Lung (tissue), 12 donors: ENCODE measurements around the gene ALPL. TPM values are rescaled to one million over a fixed set of nuclear protein-coding genes. Genes with fewer than 3 reads are reported as not detected.

Experiments
- ATAC-seq: fragments of 200-7000 bp; cut with Tn5 transposase; one replicate; pipeline ENCODE4 v1.9.1; 2020; ENCODE audit warnings: moderate number of reproducible peaks; ENCODE audit not compliant: insufficient read depth, low FRiP score
- DNase-seq, 3 donors: peaks; one replicate each; pipeline ENCODE4 v3.0.0-alpha.2; 2013 to 2017
- H3K27ac ChIP-seq, 2 donors: one replicate each; pipeline ENCODE4 v1.5.1; 2013; ENCODE audit warnings: mild to moderate bottlenecking in 2 of 2, moderate library complexity in 2 of 2, control low read depth in 1 of 2, inconsistent platforms in 1 of 2, low read depth in 1 of 2, low read length in 1 of 2
- H3K27me3 ChIP-seq, 3 donors: one replicate each; pipeline ENCODE4 v1.5.1; 2013; ENCODE audit warnings: low read length in 2 of 3; ENCODE audit not compliant: control insufficient read depth in 3 of 3, insufficient read depth in 3 of 3
- H3K36me3 ChIP-seq, 4 donors: one replicate each; pipeline ENCODE4 v1.5.1; 2013; ENCODE audit warnings: low read length in 4 of 4, mild to moderate bottlenecking in 1 of 4, moderate library complexity in 1 of 4; ENCODE audit not compliant: control insufficient read depth in 4 of 4, insufficient read depth in 4 of 4
- H3K4me1 ChIP-seq, 5 donors: one replicate each; pipeline ENCODE4 v1.5.1; 2013; ENCODE audit warnings: low read length in 5 of 5, mild to moderate bottlenecking in 2 of 5, moderate library complexity in 1 of 5; ENCODE audit not compliant: control insufficient read depth in 5 of 5, insufficient read depth in 5 of 5
- H3K4me3 ChIP-seq: one replicate; pipeline ENCODE4 v1.5.1; 2013; ENCODE audit warnings: mild to moderate bottlenecking, control low read depth, moderate library complexity
- H3K9ac ChIP-seq, 2 donors: one replicate each; pipeline ENCODE4 v1.5.1; 2013; ENCODE audit warnings: low read length in 2 of 2, control low read depth in 1 of 2; ENCODE audit not compliant: insufficient read depth in 1 of 2
- H3K9me3 ChIP-seq, 4 donors: one replicate each; pipeline ENCODE4 v1.5.1; 2013; ENCODE audit warnings: low read length in 3 of 4, mild to moderate bottlenecking in 1 of 4, moderate library complexity in 1 of 4; ENCODE audit not compliant: control insufficient read depth in 4 of 4, insufficient read depth in 3 of 4
- CTCF ChIP-seq: IDR thresholded peaks from 2 replicates; pipeline ENCODE4 v1.5.1; 2012; ENCODE audit warnings: mild to moderate bottlenecking; ENCODE audit errors: control extremely low read depth, extremely low read depth
- WGBS, 2 donors: extraction: QIAGEN DNeasy Blood & Tissue Kit; methylation state at CpG; one replicate each; pipeline ENCODE4 v1.1.7; 2013; 5-methylcytosine and 5-hydroxymethylcytosine counted together
- polyA plus RNA-seq, 2 donors: library from polyadenylated mRNA; stranded (reverse); fragments of 200-250 nt; gene quantifications; one replicate each; pipeline ENCODE4 v1.2.1, GENCODE V29; 2013
- total RNA-seq, 2 donors: library from RNA; depleted of rRNA in 1 of 2; stranded (reverse); fragments of >200 nt in 1 of 2; gene quantifications; one replicate each; pipeline ENCODE4 v1.2.1, GENCODE V29; 2014 to 2021
- donor health status: control.
- donor health status: control.
- donor health status: Bipolar disorder and iron deficiency.
- donor health status: healthy.
- donor health status: DM: yes; HTN: yes; CAD: no.

Gene ALPL
- total and polyA plus RNA-seq, 4 donors, result 38.6 to 242 (median 230) TPM

DNA sequence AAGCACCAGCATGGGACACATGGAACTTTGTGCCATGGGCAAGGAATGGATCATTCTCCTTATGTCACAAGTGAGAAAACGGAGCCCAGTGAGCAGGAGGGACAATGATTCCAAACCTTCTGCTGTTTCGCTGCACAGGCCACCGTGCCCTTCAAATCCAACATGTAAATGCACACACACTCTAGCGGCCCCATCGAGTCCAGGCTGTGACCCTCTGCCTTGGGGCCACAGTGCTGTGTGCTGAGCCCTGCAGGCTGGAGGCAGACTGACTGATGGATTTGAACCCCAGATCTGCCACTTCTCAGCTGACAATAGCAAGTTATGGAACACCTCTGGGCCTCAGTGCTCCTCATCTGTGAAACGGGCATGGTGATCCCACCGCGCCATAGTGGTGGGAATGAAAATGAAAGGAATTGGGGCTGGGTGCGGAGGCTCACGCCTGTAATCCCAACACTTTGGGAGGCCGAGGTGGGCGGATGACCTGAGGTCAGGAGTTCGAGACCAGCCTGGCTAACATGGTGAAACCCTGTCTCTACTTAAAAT, 63.6 kb downstream of the ALPL start:
- WGBS, 2 donors, result 90 to 95% methylated on average over 13 of the region's 13 CpGs
- TF ChIP-seq CTCF, result no peak
- H3K9ac ChIP-seq, result no peak overlapping the region
- no peaks in the 10 kb centered on the region for H3K36me3 ChIP-seq
- no peak overlapping the region for H3K4me3 ChIP-seq
- ATAC-seq (no peak), DNase-seq (no peak)
- H3K27ac ChIP-seq, result no peak overlapping the region
- no peaks in the 10 kb centered on the region for H3K27me3 ChIP-seq
- peaks cover 0 to 10% (median 8%) of the 10 kb centered on the region in 5 donors for H3K4me1 ChIP-seq
- peaks cover 0 to 3% (median under 1%) of the 10 kb centered on the region in 4 donors for H3K9me3 ChIP-seq

GRCh38 chr1:21573475-21573874, 64.3 kb downstream of the ALPL start:
- no peak overlapping the region for H3K4me3 ChIP-seq
- H3K27me3 ChIP-seq, result no peaks in the 10 kb centered on the region
- ATAC-seq (no peak), DNase-seq (no peak)
- no peaks in the 10 kb centered on the region for H3K36me3 ChIP-seq
- TF ChIP-seq CTCF, result no peak
- 59 to 60% methylated on average over 11 of the region's 11 CpGs for WGBS, 2 donors
- no peak overlapping the region for H3K9ac ChIP-seq
- H3K9me3 ChIP-seq, result peaks cover 0 to 3% (median under 1%) of the 10 kb centered on the region in 4 donors
- H3K27ac ChIP-seq, result no peak overlapping the region
- H3K4me1 ChIP-seq, result peaks cover 0 to 10% (median 8%) of the 10 kb centered on the region in 5 donors

DNA sequence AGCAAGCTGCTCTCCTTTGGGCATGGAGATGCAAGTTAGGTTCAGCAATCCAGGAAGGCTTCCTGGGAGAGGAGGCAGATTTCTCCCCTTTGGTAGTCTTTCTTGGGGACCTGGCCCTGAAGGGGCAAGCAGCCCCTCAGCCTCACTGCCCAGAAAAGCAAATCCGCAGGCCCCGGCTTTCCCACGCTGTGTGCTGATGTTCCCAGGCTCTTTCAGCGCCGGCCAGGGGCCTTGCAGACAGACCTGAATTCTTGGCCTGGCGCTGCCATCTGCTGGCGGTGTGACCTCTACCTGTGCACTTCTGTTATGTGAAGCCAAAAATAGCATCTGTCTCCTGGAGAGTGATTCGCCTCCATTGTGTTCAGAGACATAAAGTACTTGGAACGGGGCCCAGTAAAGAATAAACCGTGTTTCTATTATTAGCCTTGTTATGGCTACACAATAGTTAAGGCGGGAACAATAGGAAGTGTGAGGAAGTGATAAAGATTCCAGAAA, 64.8 kb downstream of the ALPL start:
- H3K4me3 ChIP-seq, result no peak overlapping the region
- peaks cover 0 to 10% (median 8%) of the 10 kb centered on the region in 5 donors for H3K4me1 ChIP-seq
- peak; percentile 29 for TF ChIP-seq CTCF
- DNase-seq (peak; percentile 69 to 80 (median 72)), ATAC-seq (no peak)
- H3K27ac ChIP-seq, result peak overlapping the region in 1 of 2 donors; percentile 83
- H3K9me3 ChIP-seq, result peaks cover 0 to 3% (median under 1%) of the 10 kb centered on the region in 4 donors
- H3K27me3 ChIP-seq, result no peaks in the 10 kb centered on the region
- 11 to 19% methylated on average over 11 of the region's 11 CpGs for WGBS, 2 donors
- no peak overlapping the region for H3K9ac ChIP-seq
- H3K36me3 ChIP-seq, result no peaks in the 10 kb centered on the region
